HFFc6 (cell line): ENCODE measurements around the gene CLOCK. TPM values are rescaled to one million over a fixed set of nuclear protein-coding genes. Genes with fewer than 3 reads are reported as not detected.
A peak's percentile ranks its signal among the peaks of the same experiment; 100 is the strongest.

Experiments
- DNase-seq: peaks from one replicate; pipeline ENCODE4 v3.0.0-alpha.2; 2018
- H3K27ac Mint-ChIP-seq: 2 replicates; pipeline ENCODE4 v1.8.0; 2020; ENCODE audit warnings: mild to moderate bottlenecking, mixed read lengths
- H3K27me3 Mint-ChIP-seq: 2 replicates; pipeline ENCODE4 v1.8.0; 2021; ENCODE audit warnings: mild to moderate bottlenecking, moderate library complexity, mixed read lengths; ENCODE audit not compliant: insufficient read depth
- H3K36me3 Mint-ChIP-seq: 2 replicates; pipeline ENCODE4 v1.8.0; 2021; ENCODE audit warnings: low read depth, mixed read lengths
- H3K4me1 Mint-ChIP-seq: 2 replicates; pipeline ENCODE4 v1.8.0; 2020; ENCODE audit warnings: low read depth, mixed read lengths
- H3K4me3 Mint-ChIP-seq: 2 replicates; pipeline ENCODE4 v1.8.0; 2020; ENCODE audit warnings: mild to moderate bottlenecking, moderate library complexity, mixed read lengths
- H3K9me3 Mint-ChIP-seq: 2 replicates; pipeline ENCODE4 v1.8.0; 2020; ENCODE audit warnings: mild to moderate bottlenecking, mixed read lengths
- total RNA-seq, 6 experiments: library from RNA; stranded (reverse); fragmentation: NEBNext Ultra II Directional; extraction: Animal tissue kit (Norgen Biotek cat#: 25700); gene quantifications; 2 replicates in 1 of 6; 3 replicates in 5 of 6; pipeline ENCODE4 v1.2.3, GENCODE V29; 2021
- TF ChIP-seq, protein P1 (sequence below): fragments of 200-600 bp; sonication (generic); IDR thresholded peaks from 2 replicates; pipeline ENCODE4 v1.5.0; 2021; ENCODE audit warnings: antibody characterized with exemption, mild to moderate bottlenecking

CLOCK gene
- total RNA-seq, 6 experiments from 2014 or later = 33.8 to 41.6 (median 37.1) TPM

DNA sequence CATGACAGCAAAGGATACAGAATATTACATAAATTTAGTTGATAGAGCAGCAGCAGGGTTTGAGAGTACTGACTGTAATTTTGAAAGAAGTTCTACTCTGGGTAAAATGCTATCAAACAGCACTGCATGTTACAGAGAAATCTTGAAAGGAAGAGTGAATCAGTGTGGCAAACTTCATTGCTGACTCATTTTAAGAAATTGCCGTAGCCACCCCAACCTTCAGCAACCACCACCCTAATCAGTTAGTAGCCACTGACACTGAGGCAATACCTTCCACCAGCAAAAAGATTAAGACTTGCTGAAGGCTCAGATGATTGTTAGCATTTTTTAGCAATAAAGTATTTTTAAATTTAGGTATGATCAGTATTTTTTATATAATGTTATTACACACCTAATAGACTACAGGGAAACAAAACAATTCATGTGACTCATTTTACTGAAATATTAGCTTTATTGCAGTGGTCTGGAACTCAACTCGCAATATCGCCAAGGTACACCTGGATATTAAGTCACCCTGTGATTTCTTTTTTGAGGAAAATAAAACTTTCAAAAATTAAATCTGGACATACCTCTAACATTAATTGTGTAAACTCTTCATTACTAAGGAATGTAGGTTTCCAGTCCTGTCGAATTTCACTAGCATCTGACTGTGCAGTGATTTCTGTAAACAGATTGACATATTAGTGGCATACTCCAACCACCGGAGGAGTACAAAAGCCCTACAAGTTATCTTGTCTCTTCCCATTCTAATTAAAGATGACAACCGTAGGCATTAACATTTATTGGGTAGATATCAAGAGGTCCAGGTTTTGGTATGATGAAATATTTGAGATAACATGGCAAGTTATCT is 71.1 kb downstream of the CLOCK start:
- peaks cover 7% of the 10 kb centered on the region; the same call in 1 of the 2 replicates for H3K9me3 Mint-ChIP-seq
- H3K4me1 Mint-ChIP-seq = peaks cover 58% of the 10 kb centered on the region
- H3K27me3 Mint-ChIP-seq = no peaks in the 10 kb centered on the region
- H3K27ac Mint-ChIP-seq = peak overlapping the region; percentile 72
- DNase-seq = peak; percentile 64
- TF ChIP-seq, protein P1, sequence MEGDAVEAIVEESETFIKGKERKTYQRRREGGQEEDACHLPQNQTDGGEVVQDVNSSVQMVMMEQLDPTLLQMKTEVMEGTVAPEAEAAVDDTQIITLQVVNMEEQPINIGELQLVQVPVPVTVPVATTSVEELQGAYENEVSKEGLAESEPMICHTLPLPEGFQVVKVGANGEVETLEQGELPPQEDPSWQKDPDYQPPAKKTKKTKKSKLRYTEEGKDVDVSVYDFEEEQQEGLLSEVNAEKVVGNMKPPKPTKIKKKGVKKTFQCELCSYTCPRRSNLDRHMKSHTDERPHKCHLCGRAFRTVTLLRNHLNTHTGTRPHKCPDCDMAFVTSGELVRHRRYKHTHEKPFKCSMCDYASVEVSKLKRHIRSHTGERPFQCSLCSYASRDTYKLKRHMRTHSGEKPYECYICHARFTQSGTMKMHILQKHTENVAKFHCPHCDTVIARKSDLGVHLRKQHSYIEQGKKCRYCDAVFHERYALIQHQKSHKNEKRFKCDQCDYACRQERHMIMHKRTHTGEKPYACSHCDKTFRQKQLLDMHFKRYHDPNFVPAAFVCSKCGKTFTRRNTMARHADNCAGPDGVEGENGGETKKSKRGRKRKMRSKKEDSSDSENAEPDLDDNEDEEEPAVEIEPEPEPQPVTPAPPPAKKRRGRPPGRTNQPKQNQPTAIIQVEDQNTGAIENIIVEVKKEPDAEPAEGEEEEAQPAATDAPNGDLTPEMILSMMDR = no peak
- H3K36me3 Mint-ChIP-seq = peaks cover 26% of the 10 kb centered on the region
- H3K4me3 Mint-ChIP-seq = peak overlapping the region; percentile 46

DNA sequence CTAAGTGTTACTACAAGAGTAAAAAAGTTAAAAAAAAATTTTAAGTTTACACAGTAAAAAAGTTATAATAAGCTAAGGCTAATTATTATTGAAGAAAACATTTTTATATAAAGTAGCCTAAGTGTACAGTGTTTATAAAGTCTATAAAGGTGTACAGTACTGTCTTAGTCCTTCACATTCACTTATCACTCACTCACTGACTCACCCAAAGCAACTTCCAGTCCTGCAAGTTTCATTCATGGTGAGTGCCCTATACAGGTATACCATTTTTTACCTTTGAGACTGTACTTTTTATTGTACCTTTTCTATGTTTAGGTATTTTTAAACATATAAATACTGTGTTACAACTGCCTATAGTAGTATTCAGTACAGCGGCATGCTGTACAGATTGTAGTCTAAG is 76.7 kb downstream of the CLOCK start:
- H3K27ac Mint-ChIP-seq = no peak overlapping the region
- H3K4me3 Mint-ChIP-seq = no peak overlapping the region
- H3K4me1 Mint-ChIP-seq = peaks cover 19% of the 10 kb centered on the region
- DNase-seq = no peak
- peaks cover 7% of the 10 kb centered on the region; the same call in 1 of the 2 replicates for H3K9me3 Mint-ChIP-seq
- TF ChIP-seq, protein P1 = no peak
- peaks cover 31% of the 10 kb centered on the region for H3K36me3 Mint-ChIP-seq
- H3K27me3 Mint-ChIP-seq = no peaks in the 10 kb centered on the region

DNA sequence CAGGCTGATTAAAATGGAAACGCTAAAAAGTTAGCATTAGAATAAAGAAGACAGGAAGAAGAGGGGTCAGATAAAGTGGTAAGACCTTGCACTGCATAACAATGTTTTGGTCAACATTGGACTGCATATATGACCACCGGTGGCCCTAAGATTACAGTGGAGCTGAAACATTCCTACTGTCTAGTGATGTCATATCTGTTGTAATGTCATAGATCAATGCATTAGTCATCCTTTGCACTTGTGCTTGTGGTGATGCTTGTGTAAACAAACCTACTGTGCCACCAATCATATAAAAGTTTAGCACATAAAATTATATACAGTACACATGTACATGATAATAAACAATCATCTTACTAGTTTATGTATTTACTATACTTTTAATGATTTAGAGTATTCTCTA is 78.0 kb downstream of the CLOCK start:
- TF ChIP-seq, protein P1 = no peak
- Mint-ChIP-seq H3K4me3 (no peak overlapping the region), H3K36me3 (peaks cover 18% of the 10 kb centered on the region), H3K27ac (no peak overlapping the region), H3K9me3 (no peaks in the 10 kb centered on the region), H3K27me3 (no peaks in the 10 kb centered on the region), H3K4me1 (peaks cover 7% of the 10 kb centered on the region)
- DNase-seq = peak; percentile 52

DNA sequence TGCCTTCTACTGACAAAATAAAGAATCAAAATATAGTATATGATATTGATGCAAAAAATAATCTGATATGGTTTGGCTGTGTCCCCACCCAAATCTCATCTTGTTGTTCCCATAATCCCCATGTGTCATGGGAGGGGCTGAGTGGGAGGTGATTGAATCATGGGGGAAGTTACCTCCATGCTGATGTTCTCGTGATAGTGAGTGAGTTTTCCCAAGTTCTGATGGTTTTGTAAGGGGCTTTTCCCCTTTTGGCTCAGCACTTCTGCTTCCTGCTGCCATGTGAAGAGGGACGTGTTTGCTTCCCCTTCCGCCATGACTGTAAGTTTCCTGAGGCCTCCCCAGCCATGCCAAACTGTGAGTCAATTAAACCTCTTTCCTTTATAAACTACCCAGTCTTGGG is 80.7 kb downstream of the CLOCK start:
- Mint-ChIP-seq H3K27ac (no peak overlapping the region), H3K4me1 (peaks cover 7% of the 10 kb centered on the region), H3K9me3 (no peaks in the 10 kb centered on the region), H3K4me3 (no peak overlapping the region), H3K27me3 (no peaks in the 10 kb centered on the region), H3K36me3 (peaks cover 32% of the 10 kb centered on the region)
- DNase-seq = no peak
- TF ChIP-seq, protein P1 = no peak

DNA sequence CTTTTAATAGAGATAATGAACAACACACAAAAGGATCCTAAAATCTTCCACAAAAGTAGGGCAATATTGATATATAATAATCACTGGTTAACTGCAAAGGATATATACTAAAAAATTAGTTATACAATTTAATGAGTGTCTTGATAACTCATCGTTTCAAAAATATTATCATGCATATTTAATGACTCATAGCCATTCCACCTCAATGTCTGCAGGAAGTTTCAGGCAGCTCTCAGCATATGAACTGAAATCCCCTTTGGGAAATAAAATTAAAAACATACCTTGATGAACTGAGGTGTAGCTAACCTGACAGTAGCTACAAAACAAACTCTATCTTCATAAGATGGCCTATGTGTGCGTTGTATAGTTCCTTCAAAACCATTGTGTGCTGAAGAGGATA is 88.1 kb downstream of the CLOCK start:
- H3K4me3 Mint-ChIP-seq = peak overlapping the region; percentile 74
- peaks cover 35% of the 10 kb centered on the region for H3K36me3 Mint-ChIP-seq
- DNase-seq = no peak
- H3K27ac Mint-ChIP-seq = peak overlapping the region; percentile 90
- H3K9me3 Mint-ChIP-seq = no peaks in the 10 kb centered on the region
- peaks cover 35% of the 10 kb centered on the region for H3K4me1 Mint-ChIP-seq
- H3K27me3 Mint-ChIP-seq = peaks cover 2% of the 10 kb centered on the region; the same call in 1 of the 2 replicates
- TF ChIP-seq, protein P1 = no peak
